ENCODE data around the gene IQSEC1.

The IQSEC1 gene

DNA sequence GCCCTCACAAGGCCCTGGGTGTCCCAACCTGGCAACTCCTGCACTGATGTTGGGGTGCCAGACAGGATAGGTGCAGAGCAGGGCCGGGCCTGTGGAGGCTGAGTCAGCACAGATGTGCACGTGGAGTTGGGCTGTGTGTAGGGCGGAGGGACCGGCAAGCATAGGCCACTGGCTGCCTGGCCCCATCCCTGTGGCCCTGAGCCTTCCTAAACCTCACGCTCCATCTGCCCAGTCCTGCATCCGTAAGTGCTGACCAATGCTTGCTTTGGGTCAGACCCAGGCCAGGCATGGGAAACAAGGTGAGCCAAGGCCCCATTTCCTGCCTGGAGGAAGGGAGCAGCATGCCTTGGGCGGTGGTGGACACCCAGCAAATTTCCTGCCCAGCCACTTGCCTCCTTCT lies 5.8 kb upstream of the IQSEC1 start:
- no peak overlapping the region for H2BK120ac ChIP-seq (ENCODE audit: low read depth, low read length)
- peak overlapping the region in 1 of 2 experiments; percentile 68 for H3K14ac ChIP-seq (ENCODE audit: low read length in 2 of 2)
- no peak overlapping the region for H4K8ac ChIP-seq (ENCODE audit: low read length)
- 81% methylated on average over 7 of the region's 7 CpGs for WGBS
- H3K4ac ChIP-seq (ENCODE audit: low read depth in 1 of 2, low read length in 2 of 2), result no peak overlapping the region
- H2AFZ ChIP-seq (ENCODE audit: low read depth, low read length), result no peak overlapping the region
- no peak for DNase-seq
- no peak overlapping the region for H3K9ac ChIP-seq (ENCODE audit: low read length)
- H2BK12ac ChIP-seq (ENCODE audit: low read length in 2 of 2), result no peak overlapping the region
- peaks cover 6% of the 10 kb centered on the region for H3K4me1 ChIP-seq (ENCODE audit: control insufficient read depth, insufficient read depth, low read depth, low read length)
- no peak overlapping the region for H3K18ac ChIP-seq (ENCODE audit: low read depth in 1 of 2, low read length in 2 of 2)
- H3K79me1 ChIP-seq (replicated peaks; ENCODE audit: low read length, poor library complexity, severe bottlenecking), result no peaks in the 10 kb centered on the region
- H3K9me3 ChIP-seq (ENCODE audit: control insufficient read depth, low read length), result no peaks in the 10 kb centered on the region
- H3K4me3 ChIP-seq (ENCODE audit: insufficient read depth in 1 of 2, low read depth in 1 of 2, low read length in 2 of 2), result no peak overlapping the region
- H2BK5ac ChIP-seq (ENCODE audit: low read depth, low read length, poor library complexity, severe bottlenecking), result no peak overlapping the region
- peaks cover 60 to 65% of the 10 kb centered on the region in 2 experiments for H3K27me3 ChIP-seq (ENCODE audit: control insufficient read depth in 1 of 2, insufficient read depth in 1 of 2, low read length in 2 of 2)
- no peak overlapping the region for H2BK15ac ChIP-seq (ENCODE audit: low read depth, poor library complexity, severe bottlenecking)
- no peak overlapping the region for H3K27ac ChIP-seq (ENCODE audit: low read length, poor library complexity, severe bottlenecking)
- no peak overlapping the region for H4K91ac ChIP-seq (ENCODE audit: low read length)
- H3K23ac ChIP-seq (ENCODE audit: low read length in 2 of 2), result no peak overlapping the region
- no peaks in the 10 kb centered on the region for H3K36me3 ChIP-seq (ENCODE audit: control insufficient read depth in 1 of 2, insufficient read depth in 2 of 2, low read depth in 1 of 2, low read length in 2 of 2)
- no peak overlapping the region for H2AK5ac ChIP-seq (ENCODE audit: low read length, severe bottlenecking)
- no peak overlapping the region for H3K4me2 ChIP-seq (ENCODE audit: low read length, poor library complexity, severe bottlenecking)

DNA sequence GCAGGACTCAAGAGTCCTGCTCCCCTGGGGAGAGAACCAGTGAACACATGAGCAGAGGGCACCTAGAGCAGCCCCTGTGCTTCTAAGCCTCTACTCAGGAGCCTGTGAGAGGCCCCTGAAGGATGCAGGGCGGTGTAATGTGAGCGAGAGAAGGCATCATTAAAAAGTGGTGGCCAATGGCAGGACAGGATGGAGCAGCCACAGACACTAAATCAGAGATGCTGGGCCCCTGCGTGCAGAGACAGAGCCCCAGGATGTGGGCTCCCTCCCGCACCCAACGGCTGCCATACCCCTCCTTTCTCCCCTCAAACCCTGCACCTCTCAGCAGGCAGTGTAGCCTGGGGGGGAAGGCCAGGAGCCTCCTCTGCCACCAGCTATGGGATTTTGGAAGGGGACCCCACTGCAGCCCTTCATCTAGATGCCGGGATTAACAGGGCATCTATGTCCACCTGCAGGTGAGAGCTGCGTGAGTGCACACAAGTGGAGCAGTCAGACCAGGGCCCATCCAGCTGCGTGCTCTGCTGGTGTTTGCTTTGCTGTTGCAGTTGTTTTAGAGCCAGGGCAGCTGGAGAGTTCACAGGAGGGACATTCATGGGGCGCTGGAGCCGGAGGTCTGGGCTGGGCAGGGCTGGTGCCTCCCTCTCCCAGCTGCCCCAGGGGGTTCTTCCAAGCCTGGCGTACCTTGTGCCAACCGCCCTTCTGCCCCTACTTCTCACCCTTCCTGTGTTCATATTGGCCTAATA lies 5.1 kb upstream of the IQSEC1 start:
- H3K4me2 ChIP-seq (ENCODE audit: low read length, poor library complexity, severe bottlenecking), result no peak overlapping the region
- H2AFZ ChIP-seq (ENCODE audit: low read depth, low read length), result no peak overlapping the region
- H3K9ac ChIP-seq (ENCODE audit: low read length), result no peak overlapping the region
- DNase-seq, result no peak
- peak overlapping the region in 1 of 2 experiments; percentile 9 for H3K4me3 ChIP-seq (ENCODE audit: insufficient read depth in 1 of 2, low read depth in 1 of 2, low read length in 2 of 2)
- H2BK5ac ChIP-seq (ENCODE audit: low read depth, low read length, poor library complexity, severe bottlenecking), result no peak overlapping the region
- no peaks in the 10 kb centered on the region for H3K79me1 ChIP-seq (replicated peaks; ENCODE audit: low read length, poor library complexity, severe bottlenecking)
- no peak overlapping the region for H4K91ac ChIP-seq (ENCODE audit: low read length)
- H3K27ac ChIP-seq (ENCODE audit: low read length, poor library complexity, severe bottlenecking), result no peak overlapping the region
- 73% methylated on average over 9 of the region's 12 CpGs for WGBS
- no peak overlapping the region for H3K14ac ChIP-seq (ENCODE audit: low read length in 2 of 2)
- no peak overlapping the region for H2BK120ac ChIP-seq (ENCODE audit: low read depth, low read length)
- H3K9me3 ChIP-seq (ENCODE audit: control insufficient read depth, low read length), result no peaks in the 10 kb centered on the region
- H2AK5ac ChIP-seq (ENCODE audit: low read length, severe bottlenecking), result no peak overlapping the region
- no peak overlapping the region for H3K18ac ChIP-seq (ENCODE audit: low read depth in 1 of 2, low read length in 2 of 2)
- no peak overlapping the region for H2BK15ac ChIP-seq (ENCODE audit: low read depth, poor library complexity, severe bottlenecking)
- no peak overlapping the region for H4K8ac ChIP-seq (ENCODE audit: low read length)
- H3K36me3 ChIP-seq (ENCODE audit: control insufficient read depth in 1 of 2, insufficient read depth in 2 of 2, low read depth in 1 of 2, low read length in 2 of 2), result no peaks in the 10 kb centered on the region
- H2BK12ac ChIP-seq (ENCODE audit: low read length in 2 of 2), result no peak overlapping the region
- no peak overlapping the region for H3K23ac ChIP-seq (ENCODE audit: low read length in 2 of 2)
- H3K27me3 ChIP-seq (ENCODE audit: control insufficient read depth in 1 of 2, insufficient read depth in 1 of 2, low read length in 2 of 2), result peaks cover 64 to 67% of the 10 kb centered on the region in 2 experiments
- peaks cover 10% of the 10 kb centered on the region for H3K4me1 ChIP-seq (ENCODE audit: control insufficient read depth, insufficient read depth, low read depth, low read length)
- H3K4ac ChIP-seq (ENCODE audit: low read depth in 1 of 2, low read length in 2 of 2), result no peak overlapping the region

DNA sequence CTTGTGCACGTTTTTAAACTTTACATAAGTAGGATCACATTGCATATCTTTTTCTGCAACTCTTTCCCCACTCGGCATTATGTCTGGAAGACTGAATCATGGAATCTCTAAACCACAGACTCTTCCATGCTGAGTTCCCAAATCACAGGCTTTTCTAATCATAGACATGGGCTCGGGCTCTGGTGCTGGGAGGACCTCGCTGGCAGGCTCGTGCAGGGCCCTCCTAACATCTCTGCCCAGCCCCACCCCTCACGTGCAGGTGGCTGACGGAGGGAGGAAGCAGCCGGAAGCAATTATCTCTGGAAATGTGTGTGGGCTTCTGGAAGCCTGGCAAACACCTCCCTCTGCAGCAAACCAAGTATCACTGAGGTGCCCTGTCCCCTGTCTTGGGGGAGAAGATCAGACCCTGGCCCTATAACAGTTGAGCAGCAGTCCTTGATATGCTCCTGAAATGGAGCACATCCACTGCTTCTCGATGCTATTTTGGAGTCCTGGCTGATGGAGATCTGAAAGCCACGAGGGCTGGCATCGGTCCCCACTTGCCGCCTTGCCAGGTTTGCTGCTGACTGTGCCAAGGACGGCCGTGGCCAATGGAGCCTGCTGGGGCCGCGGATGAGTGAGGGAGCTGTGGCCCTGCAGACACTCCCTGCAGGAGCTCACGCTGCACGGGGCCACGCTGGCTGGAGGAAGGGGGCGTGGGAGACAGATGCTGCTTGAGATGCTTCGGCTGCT lies 4.4 kb upstream of the IQSEC1 start:
- peak; percentile 6 for DNase-seq
- Histone ChIP-seq H2AFZ (ENCODE audit: low read depth, low read length) (no peak overlapping the region), H3K23ac (ENCODE audit: low read length in 2 of 2) (no peak overlapping the region), H3K4me2 (ENCODE audit: low read length, poor library complexity, severe bottlenecking) (no peak overlapping the region), H4K8ac (ENCODE audit: low read length) (no peak overlapping the region), H3K14ac (ENCODE audit: low read length in 2 of 2) (no peak overlapping the region), H3K36me3 (ENCODE audit: control insufficient read depth in 1 of 2, insufficient read depth in 2 of 2, low read depth in 1 of 2, low read length in 2 of 2) (no peaks in the 10 kb centered on the region), H3K27ac (ENCODE audit: low read length, poor library complexity, severe bottlenecking) (no peak overlapping the region), H3K9ac (ENCODE audit: low read length) (no peak overlapping the region), H2AK5ac (ENCODE audit: low read length, severe bottlenecking) (no peak overlapping the region), H3K27me3 (ENCODE audit: control insufficient read depth in 1 of 2, insufficient read depth in 1 of 2, low read length in 2 of 2) (peaks cover 62 to 69% of the 10 kb centered on the region in 2 experiments), H2BK5ac (ENCODE audit: low read depth, low read length, poor library complexity, severe bottlenecking) (no peak overlapping the region), H3K4ac (ENCODE audit: low read depth in 1 of 2, low read length in 2 of 2) (no peak overlapping the region), H3K4me3 (ENCODE audit: insufficient read depth in 1 of 2, low read depth in 1 of 2, low read length in 2 of 2) (peak overlapping the region in 1 of 2 experiments; percentile 9), H3K4me1 (ENCODE audit: control insufficient read depth, insufficient read depth, low read depth, low read length) (peaks cover 15% of the 10 kb centered on the region), H3K79me1 (replicated peaks; ENCODE audit: low read length, poor library complexity, severe bottlenecking) (no peaks in the 10 kb centered on the region), H2BK15ac (ENCODE audit: low read depth, poor library complexity, severe bottlenecking) (no peak overlapping the region), H4K91ac (ENCODE audit: low read length) (no peak overlapping the region), H2BK12ac (ENCODE audit: low read length in 2 of 2) (no peak overlapping the region), H2BK120ac (ENCODE audit: low read depth, low read length) (no peak overlapping the region), H3K18ac (ENCODE audit: low read depth in 1 of 2, low read length in 2 of 2) (no peak overlapping the region), H3K9me3 (ENCODE audit: control insufficient read depth, low read length) (no peaks in the 10 kb centered on the region)
- 70% methylated on average over 21 of the region's 21 CpGs for WGBS

DNA sequence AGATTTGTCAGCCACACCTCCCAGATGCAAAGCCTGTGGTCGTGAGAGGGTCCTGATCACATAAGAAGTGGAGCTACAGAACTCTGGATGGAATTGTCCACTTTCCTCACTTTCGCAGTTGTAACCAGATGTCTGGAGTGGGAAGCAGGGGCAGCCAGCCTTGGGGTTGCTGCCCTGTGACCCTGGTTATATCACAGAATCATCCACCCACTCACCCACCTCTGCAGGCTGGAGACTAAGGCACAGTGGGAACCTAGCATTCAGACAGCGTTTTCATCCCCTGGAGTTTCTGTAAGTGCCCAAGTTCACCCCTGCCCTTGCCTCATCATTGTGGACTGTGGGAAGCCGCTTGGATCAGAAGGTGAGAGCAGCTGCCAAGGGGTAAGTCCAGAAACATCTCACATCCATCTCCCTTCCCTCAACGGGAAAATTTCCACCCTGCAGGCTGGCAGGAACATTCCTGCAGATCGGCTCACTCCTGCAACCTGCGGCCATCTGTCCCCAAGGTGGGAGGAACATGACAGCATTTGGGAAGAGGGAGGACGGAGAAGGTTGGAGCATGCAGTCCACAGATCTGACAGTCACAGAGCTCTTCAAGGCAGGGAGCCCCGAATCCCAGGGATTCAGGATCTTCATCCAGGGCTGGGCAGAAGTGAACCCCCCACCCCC lies 2.9 kb upstream of the IQSEC1 start:
- Histone ChIP-seq H3K36me3 (ENCODE audit: control insufficient read depth in 1 of 2, insufficient read depth in 2 of 2, low read depth in 1 of 2, low read length in 2 of 2) (no peaks in the 10 kb centered on the region), H3K27ac (ENCODE audit: low read length, poor library complexity, severe bottlenecking) (no peak overlapping the region), H2BK15ac (ENCODE audit: low read depth, poor library complexity, severe bottlenecking) (no peak overlapping the region), H3K79me1 (replicated peaks; ENCODE audit: low read length, poor library complexity, severe bottlenecking) (no peaks in the 10 kb centered on the region), H4K8ac (ENCODE audit: low read length) (no peak overlapping the region), H2AFZ (ENCODE audit: low read depth, low read length) (no peak overlapping the region), H3K27me3 (ENCODE audit: control insufficient read depth in 1 of 2, insufficient read depth in 1 of 2, low read length in 2 of 2) (peaks cover 70 to 77% of the 10 kb centered on the region in 2 experiments), H2BK12ac (ENCODE audit: low read length in 2 of 2) (no peak overlapping the region), H3K4me1 (ENCODE audit: control insufficient read depth, insufficient read depth, low read depth, low read length) (peaks cover 21% of the 10 kb centered on the region), H2AK5ac (ENCODE audit: low read length, severe bottlenecking) (no peak overlapping the region), H4K91ac (ENCODE audit: low read length) (no peak overlapping the region), H3K4me3 (ENCODE audit: insufficient read depth in 1 of 2, low read depth in 1 of 2, low read length in 2 of 2) (no peak overlapping the region), H3K23ac (ENCODE audit: low read length in 2 of 2) (no peak overlapping the region), H3K4ac (ENCODE audit: low read depth in 1 of 2, low read length in 2 of 2) (no peak overlapping the region), H3K9me3 (ENCODE audit: control insufficient read depth, low read length) (no peaks in the 10 kb centered on the region), H3K14ac (ENCODE audit: low read length in 2 of 2) (no peak overlapping the region), H3K18ac (ENCODE audit: low read depth in 1 of 2, low read length in 2 of 2) (no peak overlapping the region), H2BK120ac (ENCODE audit: low read depth, low read length) (no peak overlapping the region), H2BK5ac (ENCODE audit: low read depth, low read length, poor library complexity, severe bottlenecking) (no peak overlapping the region), H3K9ac (ENCODE audit: low read length) (no peak overlapping the region), H3K4me2 (ENCODE audit: low read length, poor library complexity, severe bottlenecking) (no peak overlapping the region)
- no peak for DNase-seq
- WGBS, result 70% methylated on average over 9 of the region's 9 CpGs

Data from mesenchymal stem cell (in vitro differentiated cells and primary cell).